GM21529 (cell line): ENCODE data around the gene RNF130.

Experiments
- ATAC-seq: cut with Tn5 transposase; IDR thresholded peaks from one replicate; pipeline ENCODE4 v1.9.1; 2021; ENCODE audit not compliant: unreplicated experiment

RNF130 gene

DNA sequence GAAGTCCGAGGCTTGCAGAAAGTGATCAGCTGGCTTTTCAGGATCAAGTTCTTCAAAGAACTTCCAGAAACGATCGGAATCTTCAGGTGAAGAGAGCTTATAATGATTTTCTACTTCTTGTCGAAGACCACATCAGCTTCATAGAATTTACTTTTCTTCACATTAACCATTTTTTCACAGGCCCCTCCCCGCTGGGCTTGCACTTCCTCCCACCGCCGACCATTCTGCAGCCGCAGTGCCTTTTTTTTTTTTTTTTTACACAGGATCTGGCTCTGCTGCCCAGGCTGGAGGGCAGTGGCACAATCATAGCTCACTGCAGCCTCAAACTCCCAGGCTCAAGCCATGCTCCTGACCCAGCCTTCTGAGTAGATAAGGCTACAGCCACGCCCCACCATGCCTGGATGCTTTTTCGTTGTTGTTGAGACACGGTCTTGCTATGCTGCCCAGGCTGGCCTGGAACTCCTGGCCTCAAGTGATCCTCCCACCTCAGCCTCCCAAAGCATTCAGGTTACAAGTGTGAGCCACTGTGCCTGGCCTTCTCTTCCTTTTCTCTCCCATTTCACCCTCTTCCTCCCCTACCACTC, 15.3 kb upstream of the RNF130 start:
- ATAC-seq, result no peak

DNA sequence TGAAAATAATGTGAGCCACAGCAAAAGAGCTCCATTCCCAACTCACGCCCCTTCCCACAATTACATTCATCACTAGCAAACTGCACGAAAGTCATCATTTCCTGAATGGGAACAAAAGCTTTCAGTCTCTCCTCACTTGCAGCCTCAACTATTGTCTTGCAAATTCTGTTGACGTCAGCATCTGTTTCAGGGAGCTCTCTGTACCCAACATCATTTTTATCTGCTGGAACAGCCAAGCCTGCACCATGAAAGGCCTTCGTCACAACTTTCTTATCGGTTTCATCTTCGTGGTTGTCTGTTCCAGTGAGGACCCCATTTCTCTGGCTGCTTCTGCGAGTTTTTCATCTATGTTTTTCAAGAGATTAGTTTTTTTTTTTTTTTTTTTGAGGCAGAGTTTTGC, 14.3 kb upstream of the RNF130 start:
- no peak for ATAC-seq

DNA sequence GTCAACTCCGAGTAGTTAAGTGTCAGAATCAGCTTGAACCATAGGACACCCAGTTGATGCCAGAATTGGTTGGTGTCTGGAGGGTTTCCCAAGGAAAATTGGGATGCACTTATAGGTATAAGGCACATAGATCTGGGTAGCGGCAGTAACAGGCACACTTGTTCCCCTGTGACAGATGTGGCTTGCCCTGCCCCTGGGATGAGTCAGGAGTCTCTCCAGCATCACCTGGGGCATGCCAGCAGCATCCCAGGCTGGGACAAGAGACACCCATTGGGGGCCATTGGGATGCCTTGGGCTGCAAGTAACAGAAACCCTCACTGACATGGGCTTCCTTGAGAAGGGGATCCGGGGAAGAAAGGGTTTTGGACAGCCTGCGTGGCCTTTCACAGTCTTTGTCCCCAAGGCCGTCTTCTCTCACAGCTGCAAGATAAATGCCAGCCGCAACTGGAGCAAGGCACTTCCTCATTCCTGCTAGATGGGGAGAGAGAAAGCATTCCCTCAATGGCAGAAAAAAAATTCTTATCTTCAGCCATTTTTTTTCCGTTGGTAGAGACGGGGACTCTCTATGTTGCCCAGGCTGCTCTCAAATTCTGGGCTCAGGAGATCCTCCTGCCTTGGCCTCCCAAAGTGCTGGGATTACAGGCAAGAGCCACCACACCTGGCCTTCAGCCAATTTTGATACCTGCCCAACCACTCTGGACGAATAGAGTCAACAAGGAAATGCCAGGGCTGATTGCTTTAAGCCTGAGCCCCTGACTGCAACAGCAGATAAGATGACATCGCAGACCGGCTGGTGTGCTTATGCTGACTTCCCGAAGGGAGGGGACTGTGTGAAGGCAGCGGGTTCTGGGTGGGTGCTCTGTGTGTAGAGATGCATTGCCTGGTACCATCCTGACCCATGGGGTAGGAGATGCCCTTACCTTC, 13.3 kb upstream of the RNF130 start:
- no peak for ATAC-seq

DNA sequence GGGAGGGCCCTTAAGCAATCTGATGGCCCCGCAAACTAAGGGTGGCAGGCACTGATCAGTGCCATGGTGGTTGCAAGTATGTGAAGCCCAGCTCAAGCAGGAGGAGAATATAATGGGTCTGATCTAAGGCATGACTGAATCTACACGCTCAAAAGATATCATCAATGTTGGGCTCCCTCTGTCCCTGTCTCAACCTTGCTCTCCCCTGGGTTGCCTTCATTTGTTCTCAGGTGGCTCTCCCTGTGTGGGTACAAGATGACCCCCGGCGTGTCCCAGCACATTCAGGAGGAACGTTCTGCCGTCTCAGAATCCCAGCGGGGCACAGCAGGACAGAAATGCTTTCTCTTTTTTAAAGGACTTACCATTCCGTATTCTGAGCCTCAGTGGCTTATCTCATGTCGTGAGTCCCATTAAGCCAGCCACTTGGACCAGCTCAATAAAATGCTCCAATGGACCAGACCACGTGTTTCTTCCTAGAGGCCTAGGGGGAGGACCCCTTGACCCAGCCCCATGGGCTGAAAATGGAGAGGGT, 12.0 kb upstream of the RNF130 start:
- ATAC-seq, result no peak

DNA sequence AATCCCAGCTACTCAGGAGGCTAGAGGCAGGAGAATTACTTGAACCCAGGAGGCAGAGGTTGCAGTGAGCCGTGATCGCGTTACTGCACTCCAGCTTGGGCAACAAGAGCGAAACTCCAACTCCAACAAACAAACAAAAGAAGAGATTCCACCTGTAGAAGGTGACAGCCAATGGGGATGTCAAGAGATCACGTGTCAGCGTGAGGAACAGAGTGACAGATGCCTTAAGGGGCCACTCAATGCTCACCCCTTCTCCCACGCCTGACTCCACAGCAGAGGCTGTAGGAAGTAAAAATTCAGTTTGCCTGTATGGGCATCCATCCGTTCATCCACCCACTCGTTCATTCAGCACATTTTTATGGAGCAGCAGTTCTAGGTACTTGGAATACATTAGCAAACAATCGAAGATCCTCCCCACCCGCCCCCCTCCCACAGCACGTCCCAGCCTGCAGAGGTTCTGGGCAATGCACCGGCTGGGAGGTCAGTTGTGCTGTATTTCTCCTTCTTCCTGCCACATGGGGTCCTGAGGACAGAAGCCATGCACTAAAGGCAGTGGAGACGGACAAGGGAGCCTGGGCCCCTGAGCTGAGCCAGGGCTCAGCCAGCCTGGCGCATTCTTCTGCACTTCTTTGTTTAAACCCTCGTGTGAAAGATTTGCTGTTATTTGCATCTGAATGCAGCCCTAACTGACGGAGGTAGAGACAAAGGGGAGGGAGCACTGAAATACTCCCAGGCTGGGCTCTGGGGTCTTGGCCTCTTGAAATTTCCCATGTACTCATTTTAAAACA, 11.3 kb upstream of the RNF130 start:
- no peak for ATAC-seq

DNA sequence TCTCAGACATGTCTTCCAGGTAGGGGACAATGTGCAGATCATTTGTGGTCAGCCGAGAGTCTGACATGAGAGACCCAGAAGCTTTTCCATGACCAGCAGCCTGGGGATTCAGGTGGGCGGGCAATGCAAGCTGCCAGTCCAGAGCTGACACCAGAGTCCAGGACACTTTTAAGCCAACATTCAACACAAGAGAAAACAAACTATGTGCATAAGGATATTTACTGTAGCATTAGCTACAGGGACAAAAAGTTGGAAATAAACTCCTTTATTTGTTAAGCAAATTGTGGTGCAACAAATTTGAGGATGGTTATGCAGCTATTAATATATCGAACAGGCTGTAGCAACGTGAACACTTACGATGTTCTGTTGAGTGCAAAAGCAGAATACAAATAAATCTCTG, 9.9 kb upstream of the RNF130 start:
- ATAC-seq, result no peak

DNA sequence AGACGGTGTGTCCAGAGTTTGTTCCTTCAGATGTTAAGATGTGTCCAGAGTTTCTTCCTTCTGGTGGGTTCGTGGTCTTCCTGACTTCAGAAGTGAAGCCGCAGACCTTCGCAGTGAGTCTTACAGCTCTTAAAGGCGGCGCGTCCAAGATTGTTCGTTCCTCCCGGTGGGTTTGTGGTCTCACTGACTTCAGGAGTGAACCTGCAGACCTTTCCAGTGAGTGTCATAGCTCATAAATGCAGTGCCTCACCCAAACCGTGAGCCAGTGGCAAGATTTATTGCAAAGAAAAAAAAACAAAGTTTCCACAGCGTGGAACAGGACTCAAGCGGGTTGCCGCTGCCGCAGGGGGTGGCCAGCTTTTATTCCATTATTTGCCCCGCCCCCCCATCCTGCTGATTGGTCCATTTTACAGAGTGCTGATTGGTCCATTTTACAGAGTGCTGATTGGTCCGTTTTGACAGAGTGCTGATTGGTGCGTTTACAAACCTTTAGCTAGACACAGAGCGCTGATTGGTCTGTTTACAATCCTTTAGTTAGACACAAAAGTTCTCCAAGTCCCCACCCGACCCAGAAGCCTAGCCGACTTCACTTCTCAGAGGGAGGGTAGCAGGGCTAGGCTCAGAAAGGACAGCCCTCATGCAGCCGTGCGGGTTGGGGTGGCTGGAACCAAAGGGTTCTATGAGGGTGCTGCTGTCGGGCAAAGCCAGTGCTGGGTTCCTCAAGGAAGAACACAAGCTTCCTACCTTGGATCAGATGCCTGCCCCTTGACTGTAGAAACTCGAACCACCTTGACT, 9.1 kb upstream of the RNF130 start:
- ATAC-seq, result no peak

DNA sequence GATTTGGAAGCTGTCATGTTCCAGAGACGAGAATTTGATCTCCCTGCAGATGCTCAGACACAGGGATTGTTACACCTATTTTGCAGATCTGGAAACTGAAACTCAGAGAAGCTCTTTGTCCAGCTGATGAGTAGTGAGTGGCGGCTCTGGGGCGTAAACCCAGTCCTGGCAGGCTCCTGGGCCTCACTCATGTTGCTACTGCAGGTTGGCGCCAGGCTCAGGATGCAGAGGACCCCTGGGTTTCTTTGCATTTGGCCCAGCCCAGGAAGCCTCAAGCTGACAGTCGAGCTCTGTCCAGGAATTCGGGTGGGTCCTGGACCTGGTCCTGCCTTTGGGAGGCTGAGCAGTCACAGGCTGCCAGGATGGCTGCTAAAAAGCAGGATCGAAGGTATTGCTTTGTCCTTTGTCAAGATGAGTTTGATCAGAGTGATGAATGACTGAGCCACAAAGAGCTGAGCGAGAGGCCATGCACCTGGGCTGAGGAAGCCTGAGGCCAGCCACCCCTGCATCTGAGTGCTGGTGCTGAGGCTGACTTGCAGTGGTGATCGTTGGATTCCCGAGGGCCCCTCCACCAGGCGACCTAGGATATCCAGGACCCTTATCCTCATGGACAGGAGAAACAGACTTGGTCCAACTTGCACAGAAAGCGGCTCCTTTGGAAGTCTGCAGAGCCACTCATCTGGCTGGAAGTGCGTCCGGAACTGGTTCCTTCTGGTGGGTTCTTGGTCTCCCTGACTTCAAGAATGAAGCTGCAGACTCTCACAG, 8.3 kb upstream of the RNF130 start:
- ATAC-seq, result no peak

DNA sequence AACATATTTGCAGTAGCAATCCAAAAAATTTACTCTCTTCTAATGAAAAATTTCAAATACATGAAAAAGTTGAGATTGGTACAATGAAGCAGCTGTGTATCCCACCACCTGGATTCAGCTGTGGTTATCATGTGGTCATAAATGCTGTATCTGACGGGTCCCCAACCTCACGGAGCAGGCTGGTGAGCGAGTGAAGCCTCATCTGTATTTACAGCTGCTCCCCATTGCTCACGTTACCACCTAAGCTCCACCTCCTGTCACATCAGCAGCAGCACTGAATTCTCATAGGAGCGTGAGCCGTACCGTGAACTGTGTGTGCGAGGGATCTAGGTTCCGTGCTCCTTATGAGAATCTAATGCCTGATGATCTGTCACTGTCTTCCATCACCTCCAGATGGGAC, 6.8 kb upstream of the RNF130 start:
- no peak for ATAC-seq

DNA sequence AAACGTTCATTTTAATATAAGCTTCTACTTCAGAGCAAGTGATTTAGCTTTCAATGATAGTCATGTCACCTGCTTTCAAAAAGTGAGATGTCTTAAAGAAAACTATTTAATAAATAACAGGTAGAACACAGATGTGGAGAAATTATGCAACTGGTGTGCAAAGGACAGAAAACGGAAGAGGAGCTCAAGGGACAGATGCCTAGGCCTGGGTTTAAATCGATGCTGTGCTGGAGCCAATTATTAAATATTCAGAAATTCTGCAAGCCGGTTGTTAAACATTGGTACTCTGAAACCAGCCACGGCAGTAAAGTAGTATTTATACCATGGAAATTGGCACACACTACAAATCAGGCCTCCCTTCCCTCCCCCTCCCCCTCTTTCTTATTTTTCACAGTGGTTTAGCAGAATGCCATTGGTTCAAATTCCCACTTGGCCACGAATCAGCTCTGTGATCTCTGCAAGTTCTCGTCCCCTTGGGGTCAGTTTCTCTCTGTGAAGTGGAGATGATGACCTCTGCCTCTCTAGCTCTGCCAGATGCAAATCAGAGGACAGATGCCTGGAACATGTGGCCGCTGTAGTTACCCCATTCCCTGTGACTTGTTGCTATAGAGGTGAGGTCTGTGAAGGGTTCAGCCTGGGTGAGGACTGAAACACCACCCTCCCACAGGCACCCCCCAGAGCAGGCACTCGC, 6.2 kb upstream of the RNF130 start:
- ATAC-seq, result no peak

DNA sequence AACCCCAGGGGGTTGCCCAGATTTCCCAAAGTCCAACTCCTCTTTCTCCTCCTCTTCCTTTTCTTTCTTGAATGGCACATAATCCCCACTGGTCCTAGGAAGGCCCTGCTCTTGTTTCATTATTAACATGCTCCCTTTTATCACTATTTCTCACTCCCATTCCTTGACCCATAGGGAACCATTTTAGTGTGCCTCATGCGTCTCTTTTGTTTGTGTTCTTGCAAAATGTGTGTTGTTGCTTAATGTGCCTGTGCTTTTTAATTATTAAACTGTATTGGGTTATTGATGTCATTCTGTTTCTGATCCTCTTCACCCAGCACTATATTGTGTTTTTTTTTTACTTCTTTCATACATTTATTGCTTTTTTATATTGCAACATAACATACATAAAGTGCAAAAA, 4.1 kb upstream of the RNF130 start:
- no peak for ATAC-seq

DNA sequence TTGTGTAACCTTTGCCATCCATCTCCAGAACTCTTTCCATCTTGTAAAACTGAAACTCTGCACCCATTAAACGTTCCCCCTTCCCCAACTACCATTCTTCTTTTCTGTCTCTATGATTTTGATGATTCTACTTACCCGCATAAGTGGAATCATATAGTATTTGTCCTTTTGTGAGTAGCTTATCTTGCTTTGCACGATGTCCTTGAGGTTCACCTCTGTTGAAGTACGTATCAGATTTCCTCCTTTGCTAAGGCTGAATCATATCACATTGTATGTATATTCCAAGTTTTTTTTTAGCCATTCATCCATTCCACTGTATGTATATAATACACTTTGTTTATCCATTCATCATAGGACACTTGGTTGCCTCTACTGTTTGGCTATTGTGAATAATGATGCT, 2.9 kb upstream of the RNF130 start:
- no peak for ATAC-seq

DNA sequence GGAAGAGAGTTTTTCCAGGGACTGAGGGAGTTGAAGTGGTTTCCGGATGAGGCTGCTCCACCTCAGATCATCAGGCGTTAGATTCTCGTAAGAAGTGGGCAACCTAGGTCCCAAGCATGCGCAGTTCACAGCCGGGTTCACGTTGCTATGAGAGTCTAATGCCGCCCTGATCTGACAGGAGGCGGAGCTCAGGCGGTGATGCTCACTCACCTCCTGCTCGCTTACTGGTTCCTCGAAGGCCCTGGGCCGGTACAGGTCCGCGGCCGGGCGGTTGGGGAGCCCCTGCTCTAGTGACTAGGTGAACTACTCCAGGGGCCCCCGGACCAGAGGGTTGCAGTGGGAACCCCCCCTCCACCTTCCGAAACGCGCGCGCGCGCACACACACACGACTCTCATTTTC, 997 bp upstream of the RNF130 start:
- ATAC-seq, result no peak

DNA sequence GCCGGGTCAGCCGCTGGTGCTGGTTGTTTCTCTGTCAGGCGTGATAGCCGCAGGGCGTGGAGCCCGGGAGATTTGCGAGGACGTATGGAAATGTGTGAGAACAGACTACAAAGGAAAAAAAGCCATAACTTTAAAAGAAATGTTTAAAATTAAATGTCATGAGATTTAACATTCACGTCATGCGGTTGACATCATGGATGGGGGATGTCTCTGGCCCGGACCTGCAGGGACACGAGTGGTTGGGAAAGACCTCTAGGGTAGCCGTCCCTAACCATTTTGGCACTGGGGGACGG, 643 bp upstream of the RNF130 start:
- ATAC-seq, result no peak

DNA sequence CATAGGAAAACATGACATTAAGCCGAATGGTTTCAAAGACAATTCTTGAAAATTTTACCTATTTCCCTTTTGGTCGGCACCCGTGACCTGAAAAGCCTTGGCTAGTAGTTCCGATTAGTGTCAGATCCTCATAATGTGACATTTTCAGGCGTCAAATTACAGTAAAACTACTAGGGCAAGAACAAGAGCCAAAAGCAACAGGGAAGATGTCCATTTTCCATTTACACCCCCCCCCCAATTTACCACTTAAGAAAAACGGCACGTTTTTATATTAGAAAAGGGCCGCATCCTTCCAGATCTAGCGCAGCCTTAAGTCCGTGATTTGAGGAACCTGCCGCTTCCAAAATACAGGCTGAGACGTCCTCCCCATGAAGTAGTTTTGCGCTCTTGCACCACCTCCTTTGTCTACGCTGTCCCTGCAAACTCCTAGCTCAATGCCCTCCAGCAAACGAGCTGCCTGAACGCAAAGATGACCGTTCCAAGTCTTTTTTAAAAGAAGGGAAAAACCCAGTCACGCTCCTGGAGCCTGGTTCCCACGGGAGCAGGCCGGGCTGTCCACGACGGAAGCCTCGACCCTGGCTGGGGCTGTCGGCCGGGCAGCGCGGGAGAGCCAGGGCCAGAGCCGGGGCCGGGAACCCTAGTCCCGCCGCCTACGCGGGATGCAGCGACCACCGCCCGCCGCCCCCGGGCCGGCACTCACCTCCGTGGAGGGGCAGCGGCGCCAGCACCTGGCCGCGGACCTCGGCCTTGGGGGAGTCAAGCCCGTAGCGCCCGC, 616 bp downstream of the RNF130 start:
- no peak for ATAC-seq

DNA sequence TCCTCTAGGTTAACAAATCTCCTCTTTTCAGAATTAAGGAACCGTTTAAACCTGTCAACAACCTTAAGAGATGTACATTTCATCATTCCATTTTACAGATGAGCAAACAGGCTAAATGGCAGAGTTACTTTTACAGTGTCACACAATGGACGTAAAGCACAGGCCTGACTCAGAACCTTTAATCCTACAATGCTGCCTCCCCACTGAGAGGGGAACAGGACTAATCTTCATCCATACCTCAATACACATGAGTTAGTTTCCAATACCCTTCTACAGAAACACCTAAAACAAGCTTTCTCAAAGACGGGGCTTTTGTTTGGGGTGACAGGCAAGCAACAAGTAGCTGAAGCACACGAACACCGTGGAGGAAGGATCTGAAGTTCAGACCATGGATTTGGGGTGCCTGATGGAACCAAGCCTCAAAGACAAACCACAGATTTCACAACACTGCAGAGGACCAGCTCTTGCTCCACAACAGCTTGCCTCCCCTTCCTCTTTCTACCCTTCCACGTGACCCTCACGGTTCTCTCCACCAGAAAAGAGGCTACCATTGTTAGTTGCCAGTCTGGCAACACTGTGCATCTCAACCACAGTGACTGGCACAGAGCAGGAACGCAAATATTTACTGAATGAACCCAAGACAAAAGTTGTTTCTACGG, 1.8 kb downstream of the RNF130 start:
- no peak for ATAC-seq

DNA sequence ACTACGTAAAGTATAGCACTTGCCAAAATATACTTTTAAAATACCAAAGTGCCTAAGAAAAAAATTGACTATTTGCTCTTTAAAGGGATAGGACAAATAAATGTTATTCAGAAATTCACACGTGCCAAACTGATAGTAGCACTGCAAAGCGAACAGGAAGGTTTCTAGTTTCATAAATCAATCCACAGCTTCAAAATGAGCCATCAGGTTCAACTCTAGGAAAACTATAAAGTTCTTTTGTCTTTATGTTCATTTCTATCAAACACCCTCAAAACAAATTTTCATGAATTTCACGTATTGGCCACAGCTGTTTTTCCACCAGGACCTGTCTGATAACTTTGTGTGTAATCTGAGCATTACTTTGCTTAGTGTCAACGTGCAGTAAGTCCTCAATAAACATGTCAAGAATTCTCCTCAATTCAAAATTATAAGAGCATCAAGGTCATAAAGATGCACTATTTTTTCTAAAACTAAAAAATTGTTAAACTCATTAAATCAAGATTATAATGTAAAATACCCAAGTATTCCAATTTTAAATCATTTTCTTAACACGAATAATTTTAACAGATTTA, 3.0 kb downstream of the RNF130 start:
- ATAC-seq, result no peak

DNA sequence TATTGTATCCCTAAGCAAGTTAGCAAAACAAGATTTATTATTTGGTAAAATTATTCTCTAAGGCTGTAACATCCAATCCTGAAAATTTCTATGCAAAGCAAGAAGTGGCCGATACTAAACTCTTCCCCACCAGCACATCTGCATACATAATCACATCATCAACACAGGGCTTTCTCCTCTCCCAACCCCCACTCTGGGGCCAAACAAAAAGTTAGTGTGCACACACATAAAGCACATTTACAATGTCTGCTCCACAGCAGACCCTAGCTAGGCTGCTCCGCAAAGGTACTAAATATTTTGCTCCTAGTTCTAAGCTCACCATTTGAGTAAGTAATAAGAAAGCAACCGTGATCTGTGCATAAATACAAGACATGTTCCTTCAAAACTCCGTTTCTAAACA, 3.6 kb downstream of the RNF130 start:
- no peak for ATAC-seq
